ENCODE measurements around the gene LY6G6C.
A peak's percentile ranks its signal among the peaks of the same experiment; 100 is the strongest.

Gene LY6G6C

GRCh38 chr6:31741815-31742214, 20.3 kb upstream of the LY6G6C start:
- Histone ChIP-seq H3K9me3 (ENCODE audit: control insufficient read depth, insufficient read depth, low read depth, low read length) (no peaks in the 10 kb centered on the region), H3K36me3 (ENCODE audit: control insufficient read depth, insufficient read depth, low read length) (peaks cover 33% of the 10 kb centered on the region), H3K4me3 (ENCODE audit: low read depth, low read length) (no peak overlapping the region), H3K4me1 (ENCODE audit: control insufficient read depth, insufficient read depth, low read length) (peaks cover 28% of the 10 kb centered on the region), H3K27me3 (ENCODE audit: control insufficient read depth, insufficient read depth, low read length) (no peaks in the 10 kb centered on the region), H3K27ac (ENCODE audit: low read depth, low read length) (no peak overlapping the region), H3K9ac (ENCODE audit: low read length) (no peak overlapping the region)

GRCh38 chr6:31740397-31741223, 19.1 kb upstream of the LY6G6C start:
- Histone ChIP-seq H3K4me1 (ENCODE audit: control insufficient read depth, insufficient read depth, low read length) (peaks cover 31% of the 10 kb centered on the region), H3K27ac (ENCODE audit: low read depth, low read length) (peak overlapping the region; percentile 91), H3K9ac (ENCODE audit: low read length) (peak overlapping the region; percentile 96), H3K27me3 (ENCODE audit: control insufficient read depth, insufficient read depth, low read length) (no peaks in the 10 kb centered on the region), H3K9me3 (ENCODE audit: control insufficient read depth, insufficient read depth, low read depth, low read length) (no peaks in the 10 kb centered on the region), H3K36me3 (ENCODE audit: control insufficient read depth, insufficient read depth, low read length) (peaks cover 33% of the 10 kb centered on the region), H3K4me3 (ENCODE audit: low read depth, low read length) (peak overlapping the region; percentile 72)

DNA sequence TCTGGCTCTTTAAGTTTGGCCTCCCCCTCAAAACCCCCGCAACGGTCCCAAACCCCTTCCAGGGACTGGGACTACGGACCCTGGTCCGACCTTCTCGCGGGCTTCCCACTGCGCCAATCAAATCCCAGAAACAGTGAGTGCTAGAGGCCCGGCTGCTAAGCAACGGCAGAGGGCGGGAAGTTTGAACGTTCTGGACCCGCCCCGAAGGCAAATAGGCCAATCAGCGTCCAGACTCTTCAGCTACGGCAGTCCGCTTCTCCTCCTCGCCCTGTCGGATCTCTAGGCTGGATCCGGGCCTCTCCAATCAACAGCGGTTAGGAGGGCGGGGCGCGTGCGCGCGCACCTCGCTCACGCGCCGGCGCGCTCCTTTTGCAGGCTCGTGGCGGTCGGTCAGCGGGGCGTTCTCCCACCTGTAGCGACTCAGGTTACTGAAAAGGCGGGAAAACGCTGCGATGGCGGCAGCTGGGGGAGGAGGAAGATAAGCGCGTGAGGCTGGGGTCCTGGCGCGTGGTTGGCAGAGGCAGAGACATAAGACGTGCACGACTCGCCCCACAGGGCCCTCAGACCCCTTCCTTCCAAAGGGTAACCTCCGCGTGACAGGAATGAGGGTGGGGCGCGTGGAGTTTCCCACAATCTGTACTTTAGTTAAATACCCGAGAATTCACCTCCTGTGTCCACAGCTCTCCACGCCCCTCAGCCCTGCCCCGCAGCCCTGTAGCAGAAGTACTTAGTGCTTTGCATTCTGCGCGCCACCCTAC, 18.3 kb upstream of the LY6G6C start, which contains the start of gene MSH5:
MSH5 (plus strand) TSS at position 367 of the 758 bp plus-strand sequence. CDS start 462 bp downstream, outside the sequence.
- Histone ChIP-seq H3K27ac (ENCODE audit: low read depth, low read length) (peak within 1 kb of the TSS; percentile 91), H3K9me3 (ENCODE audit: control insufficient read depth, insufficient read depth, low read depth, low read length) (no peaks in the 10 kb centered on the region), H3K4me1 (ENCODE audit: control insufficient read depth, insufficient read depth, low read length) (peaks cover 31% of the 10 kb centered on the region), H3K9ac (ENCODE audit: low read length) (peak within 1 kb of the TSS; percentile 96), H3K4me3 (ENCODE audit: low read depth, low read length) (peak within 1 kb of the TSS; percentile 72), H3K27me3 (ENCODE audit: control insufficient read depth, insufficient read depth, low read length) (no peaks in the 10 kb centered on the region), H3K36me3 (ENCODE audit: control insufficient read depth, insufficient read depth, low read length) (peaks cover 28% of the 10 kb centered on the region)

DNA sequence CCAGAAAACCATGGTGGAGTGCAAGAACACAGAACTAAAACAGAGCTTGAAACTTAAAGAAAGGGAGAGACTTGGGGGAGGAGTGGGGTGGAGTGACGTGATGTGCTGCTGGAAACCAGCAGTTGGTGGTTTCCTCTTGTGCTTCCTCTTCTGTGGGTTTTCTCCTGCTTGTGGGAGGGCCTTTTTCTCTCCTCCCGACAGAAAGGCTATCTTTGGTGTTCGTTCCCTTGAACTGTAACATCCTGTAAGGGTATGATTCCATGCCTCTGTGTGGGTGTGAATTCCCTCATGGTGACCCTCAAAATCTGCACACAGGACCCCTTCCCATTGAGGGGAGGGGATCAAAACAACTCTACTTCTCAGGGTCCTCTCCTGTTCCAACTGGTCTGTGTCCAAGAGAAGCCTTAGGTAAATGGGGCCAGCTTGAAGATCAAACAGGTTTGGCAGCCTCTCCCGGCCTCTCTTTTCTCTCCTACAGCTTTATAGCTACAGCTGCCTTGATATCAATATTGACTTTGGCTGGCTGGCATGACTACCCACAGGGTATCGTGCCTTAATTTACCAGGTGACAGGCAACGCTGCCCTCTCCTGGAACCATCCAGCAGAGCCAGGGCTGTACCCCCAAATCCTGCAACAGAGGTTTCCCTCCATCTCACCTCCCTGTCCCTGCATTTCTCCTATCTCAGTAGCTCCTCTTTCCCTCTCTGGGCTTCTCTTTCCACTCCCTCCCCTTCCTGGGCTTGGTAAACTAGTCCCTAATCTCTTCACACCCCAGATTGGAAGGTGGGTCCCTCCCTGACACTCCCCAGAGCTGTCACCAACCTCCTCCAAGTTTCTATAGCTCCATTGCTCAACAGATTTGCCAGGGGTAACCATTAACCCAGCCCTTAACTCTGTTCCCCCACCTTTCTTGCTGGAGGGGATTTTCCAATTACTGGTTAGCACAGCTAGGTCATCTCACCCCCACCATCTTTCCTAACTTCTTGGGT, 16.7 kb upstream of the LY6G6C start:
- H3K27ac ChIP-seq (ENCODE audit: low read depth, low read length) = peak overlapping the region; percentile 41; the same call in 1 of the 2 replicates
- peak overlapping the region; percentile 58 for H3K9ac ChIP-seq (ENCODE audit: low read length)
- no peaks in the 10 kb centered on the region for H3K27me3 ChIP-seq (ENCODE audit: control insufficient read depth, insufficient read depth, low read length)
- peaks cover 40% of the 10 kb centered on the region for H3K4me1 ChIP-seq (ENCODE audit: control insufficient read depth, insufficient read depth, low read length)
- H3K4me3 ChIP-seq (ENCODE audit: low read depth, low read length) = peak overlapping the region; percentile 31
- H3K36me3 ChIP-seq (ENCODE audit: control insufficient read depth, insufficient read depth, low read length) = peaks cover 31% of the 10 kb centered on the region
- no peaks in the 10 kb centered on the region for H3K9me3 ChIP-seq (ENCODE audit: control insufficient read depth, insufficient read depth, low read depth, low read length)

DNA sequence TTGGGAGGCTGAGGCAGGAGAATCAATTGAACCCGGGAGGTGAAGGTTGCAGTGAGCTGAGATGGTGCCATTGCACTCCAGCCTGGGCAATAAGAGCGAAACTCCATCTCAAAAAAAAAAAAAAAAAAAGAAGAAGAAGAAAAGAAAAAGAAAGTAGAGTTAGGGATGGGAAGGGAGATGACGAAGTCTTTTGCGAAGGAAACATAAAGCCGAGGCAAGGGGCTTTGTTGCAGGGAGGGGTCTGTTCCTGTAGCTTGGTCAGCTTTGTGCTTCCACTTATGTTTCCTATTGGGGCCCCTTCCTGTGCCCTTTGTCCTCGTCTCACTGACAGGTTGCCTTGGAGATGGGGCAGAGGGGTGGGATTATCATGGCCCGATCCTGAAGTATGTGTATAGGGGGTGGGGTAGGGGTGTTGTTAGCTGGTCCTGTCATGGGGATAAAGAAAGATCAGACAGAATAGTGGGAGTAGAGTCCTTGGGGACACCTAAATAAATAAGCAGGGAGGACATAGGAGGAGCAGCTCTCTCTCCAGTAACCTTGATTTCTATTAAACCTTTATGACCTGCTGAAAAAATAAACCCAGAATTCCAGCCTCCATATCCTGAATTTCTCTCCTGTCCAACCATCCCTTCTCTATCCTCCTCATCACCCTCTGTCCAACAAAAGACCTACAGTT, 15.9 kb upstream of the LY6G6C start:
- peak overlapping the region; percentile 41; the same call in 1 of the 2 replicates for H3K27ac ChIP-seq (ENCODE audit: low read depth, low read length)
- H3K9ac ChIP-seq (ENCODE audit: low read length) = peak overlapping the region; percentile 58
- H3K9me3 ChIP-seq (ENCODE audit: control insufficient read depth, insufficient read depth, low read depth, low read length) = no peaks in the 10 kb centered on the region
- H3K4me1 ChIP-seq (ENCODE audit: control insufficient read depth, insufficient read depth, low read length) = peaks cover 40% of the 10 kb centered on the region
- H3K27me3 ChIP-seq (ENCODE audit: control insufficient read depth, insufficient read depth, low read length) = no peaks in the 10 kb centered on the region
- H3K36me3 ChIP-seq (ENCODE audit: control insufficient read depth, insufficient read depth, low read length) = peaks cover 29% of the 10 kb centered on the region
- H3K4me3 ChIP-seq (ENCODE audit: low read depth, low read length) = peak overlapping the region; percentile 31; the same call in 1 of the 2 replicates

- Histone ChIP-seq H3K9ac (ENCODE audit: low read length) (peak overlapping the region; percentile 78), H3K4me1 (ENCODE audit: control insufficient read depth, insufficient read depth, low read length) (peaks cover 40% of the 10 kb centered on the region), H3K4me3 (ENCODE audit: low read depth, low read length) (peak overlapping the region; percentile 82)
Observed at GRCh38 chr6:31736768-31737314, 15.3 kb upstream of the LY6G6C start.

DNA sequence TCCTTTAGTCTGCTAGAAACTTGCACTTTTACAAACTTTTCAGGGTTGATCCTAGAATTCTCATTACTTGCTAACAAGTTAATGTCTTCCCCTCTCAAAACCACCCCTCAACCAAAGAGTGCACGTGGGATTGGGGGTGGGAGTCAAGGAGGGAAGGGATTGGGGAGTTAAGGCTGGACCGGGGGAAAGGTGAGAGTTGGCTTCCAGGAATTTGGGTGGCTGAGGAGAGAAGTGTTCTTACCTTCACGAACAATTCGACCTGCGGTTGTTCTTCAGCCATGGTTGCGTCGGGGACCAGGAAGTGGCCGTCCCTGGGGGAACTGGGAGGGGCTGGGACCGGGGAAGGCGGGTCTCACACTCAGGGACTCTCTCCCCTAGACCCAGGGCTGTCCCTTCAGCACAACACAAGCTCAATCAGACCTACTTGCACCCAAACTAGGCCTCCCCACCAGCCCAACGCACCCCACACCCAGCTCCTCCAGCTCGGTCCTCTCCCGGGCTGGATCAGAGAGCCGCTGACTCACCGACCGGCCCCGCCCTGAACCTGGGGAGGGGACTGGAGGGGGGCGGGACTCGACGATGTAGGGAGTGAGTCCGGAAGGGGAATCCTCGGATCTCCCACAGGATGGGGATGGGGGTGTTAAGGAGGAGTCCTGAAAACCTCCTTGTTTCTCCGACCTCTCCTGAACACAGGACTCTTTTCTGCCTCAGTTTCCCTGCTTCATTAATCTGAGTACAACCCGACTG, 14.6 kb upstream of the LY6G6C start, which contains the start of gene CLIC1:
CLIC1 (minus strand) TSS at position 510 of the 747 bp plus-strand sequence; CDS start at position 280, 230 bp downstream.
- no peaks in the 10 kb centered on the region for H3K9me3 ChIP-seq (ENCODE audit: control insufficient read depth, insufficient read depth, low read depth, low read length)
- peak within 1 kb of the TSS; percentile 82 for H3K4me3 ChIP-seq (ENCODE audit: low read depth, low read length)
- H3K27ac ChIP-seq (ENCODE audit: low read depth, low read length) = peak within 1 kb of the TSS; percentile 60
- H3K4me1 ChIP-seq (ENCODE audit: control insufficient read depth, insufficient read depth, low read length) = peaks cover 40% of the 10 kb centered on the region
- peaks cover 30% of the 10 kb centered on the region for H3K36me3 ChIP-seq (ENCODE audit: control insufficient read depth, insufficient read depth, low read length)
- peak within 1 kb of the TSS; percentile 78 for H3K9ac ChIP-seq (ENCODE audit: low read length)
- no peaks in the 10 kb centered on the region for H3K27me3 ChIP-seq (ENCODE audit: control insufficient read depth, insufficient read depth, low read length)

More at GRCh38 chr6:31736768-31737314, 15.3 kb upstream of the LY6G6C start:
- Histone ChIP-seq H3K36me3 (ENCODE audit: control insufficient read depth, insufficient read depth, low read length) (peaks cover 29% of the 10 kb centered on the region), H3K27ac (ENCODE audit: low read depth, low read length) (peak overlapping the region; percentile 60; the same call in 1 of the 2 replicates), H3K9me3 (ENCODE audit: control insufficient read depth, insufficient read depth, low read depth, low read length) (no peaks in the 10 kb centered on the region), H3K27me3 (ENCODE audit: control insufficient read depth, insufficient read depth, low read length) (no peaks in the 10 kb centered on the region)

GRCh38 chr6:31734821-31735406, 13.4 kb upstream of the LY6G6C start:
- Histone ChIP-seq H3K27ac (ENCODE audit: low read depth, low read length) (peak overlapping the region; percentile 61; the same call in 1 of the 2 replicates), H3K9ac (ENCODE audit: low read length) (peak overlapping the region; percentile 78), H3K4me1 (ENCODE audit: control insufficient read depth, insufficient read depth, low read length) (peaks cover 37% of the 10 kb centered on the region), H3K36me3 (ENCODE audit: control insufficient read depth, insufficient read depth, low read length) (peaks cover 36% of the 10 kb centered on the region), H3K4me3 (ENCODE audit: low read depth, low read length) (peak overlapping the region; percentile 82), H3K9me3 (ENCODE audit: control insufficient read depth, insufficient read depth, low read depth, low read length) (no peaks in the 10 kb centered on the region), H3K27me3 (ENCODE audit: control insufficient read depth, insufficient read depth, low read length) (no peaks in the 10 kb centered on the region)

DNA sequence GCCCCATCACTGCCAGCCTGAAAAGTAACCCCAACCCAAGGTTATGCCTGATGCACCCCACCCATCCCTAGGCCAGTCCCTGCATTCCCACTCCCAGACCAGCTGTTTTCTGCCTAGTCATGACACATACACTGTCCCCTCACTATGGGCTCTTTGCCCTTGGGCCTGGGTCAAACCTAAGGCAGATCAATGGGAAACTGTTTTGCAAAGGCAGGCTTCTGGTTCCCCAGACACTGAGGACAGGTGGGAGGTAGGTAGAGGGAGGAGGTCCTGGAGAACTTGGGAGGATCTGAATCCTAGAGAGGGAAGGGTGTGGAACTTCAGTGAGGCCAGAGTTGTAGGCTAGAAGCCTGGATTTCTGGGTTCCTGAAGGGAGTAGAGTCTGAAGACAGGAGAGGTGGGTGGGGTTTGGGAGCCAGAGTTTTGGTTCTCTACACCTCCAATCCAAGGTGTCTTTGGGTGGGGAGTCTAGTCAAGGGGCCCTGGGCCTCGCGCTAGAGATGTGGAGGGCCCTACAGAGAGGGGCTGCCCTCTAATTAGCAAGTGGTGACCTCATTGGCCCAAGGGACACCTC, 12.8 kb upstream of the LY6G6C start:
- no peaks in the 10 kb centered on the region for H3K9me3 ChIP-seq (ENCODE audit: control insufficient read depth, insufficient read depth, low read depth, low read length)
- peaks cover 37% of the 10 kb centered on the region for H3K4me1 ChIP-seq (ENCODE audit: control insufficient read depth, insufficient read depth, low read length)
- H3K27me3 ChIP-seq (ENCODE audit: control insufficient read depth, insufficient read depth, low read length) = no peaks in the 10 kb centered on the region
- H3K9ac ChIP-seq (ENCODE audit: low read length) = peak overlapping the region; percentile 78
- peak overlapping the region; percentile 82 for H3K4me3 ChIP-seq (ENCODE audit: low read depth, low read length)
- H3K36me3 ChIP-seq (ENCODE audit: control insufficient read depth, insufficient read depth, low read length) = peaks cover 36% of the 10 kb centered on the region
- peak overlapping the region; percentile 66; the same call in 1 of the 2 replicates for H3K27ac ChIP-seq (ENCODE audit: low read depth, low read length)
